HG02885 (cell line): ENCODE measurements around the gene LKAAEAR1.

Experiments used
- ATAC-seq: cut with Tn5 transposase; IDR thresholded peaks from one replicate; pipeline ENCODE4 v1.9.1; 2021; ENCODE audit warnings: mild to moderate bottlenecking; ENCODE audit not compliant: unreplicated experiment, poor library complexity

LKAAEAR1 gene

DNA sequence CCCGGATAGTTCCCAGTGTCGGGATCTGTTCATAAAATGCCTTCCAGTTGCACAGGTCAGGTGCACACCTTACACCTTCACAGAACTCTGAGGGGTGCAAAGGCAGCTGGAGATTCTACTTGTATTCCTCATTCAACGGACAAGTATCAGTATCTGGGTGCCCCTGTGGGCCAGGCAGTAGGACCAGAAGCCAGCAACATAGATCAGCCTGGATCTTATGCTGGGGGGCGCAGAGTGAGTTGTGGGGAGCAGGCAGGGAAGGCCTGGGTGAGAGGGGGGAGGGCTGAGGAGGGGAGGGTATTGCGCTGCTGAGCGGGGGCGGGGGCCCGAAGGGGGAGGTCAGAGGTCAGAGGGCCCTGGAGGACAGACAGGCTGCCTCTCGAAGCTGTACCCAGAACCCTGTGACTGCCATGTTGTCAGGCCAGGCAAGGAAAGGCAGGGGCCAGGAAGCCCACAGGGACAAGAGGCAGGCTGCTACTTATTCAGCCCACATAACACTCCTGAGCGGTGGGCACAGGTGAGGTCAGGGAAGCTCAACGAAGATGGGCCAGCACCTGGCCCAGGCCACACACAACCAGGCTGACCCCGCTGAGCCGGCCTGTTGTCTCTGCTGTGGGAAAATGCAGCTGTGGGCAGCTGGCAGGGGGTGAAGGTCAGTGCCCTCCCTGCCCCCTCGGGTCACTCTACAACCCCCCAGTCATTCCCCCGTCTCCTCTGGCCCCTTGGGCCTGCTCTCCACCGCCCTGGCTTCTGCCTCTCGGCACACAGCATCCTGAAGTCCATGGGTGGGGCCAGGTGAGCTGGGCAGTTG is 3.2 kb downstream of the LKAAEAR1 start:
- no peak for ATAC-seq

DNA sequence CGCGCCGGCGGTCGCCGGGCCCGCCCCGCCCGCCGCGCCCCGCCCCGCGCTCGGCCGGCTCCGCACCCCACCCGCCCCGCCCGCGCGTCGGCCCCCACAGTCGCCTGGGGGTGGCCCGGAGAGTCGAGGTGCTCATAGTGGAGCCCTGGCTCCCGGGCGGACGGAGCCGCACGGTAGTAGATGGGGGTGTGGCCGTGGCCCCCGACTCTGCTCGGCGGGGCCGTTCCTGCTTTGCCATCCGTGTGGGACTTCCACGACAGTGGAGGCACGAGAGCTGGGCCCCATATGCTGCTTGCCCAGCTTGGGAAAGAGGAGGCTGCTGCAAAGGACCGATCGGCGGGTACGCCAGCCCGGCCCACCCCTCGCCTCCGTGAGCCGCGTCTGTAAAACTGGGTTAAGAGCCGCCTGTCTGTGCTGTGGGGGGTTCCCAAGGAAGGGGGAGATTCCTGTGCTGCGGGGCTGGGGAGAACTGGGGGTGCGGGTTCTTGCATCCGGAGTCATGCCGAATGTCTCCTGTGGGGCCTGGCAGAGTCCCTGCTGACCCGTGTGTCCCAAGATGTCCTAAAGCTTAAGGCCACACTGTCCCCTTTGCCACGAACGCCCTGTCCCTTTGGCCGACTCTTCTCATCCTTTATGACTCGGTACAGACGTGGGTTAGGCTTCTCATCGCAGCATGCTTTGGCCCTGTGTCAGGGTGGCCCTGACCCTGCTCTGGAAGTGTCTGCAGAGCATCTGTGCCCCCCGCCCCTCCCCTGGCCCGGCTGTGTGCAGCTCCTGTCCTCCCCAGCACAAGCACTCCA is 4.0 kb downstream of the LKAAEAR1 start, which contains the start of gene OPRL1:
Gene OPRL1 (plus strand): TSS at position 70 of the 800 bp plus-strand sequence. CDS start 12,639 bp downstream, outside the sequence.
- ATAC-seq = no peak

DNA sequence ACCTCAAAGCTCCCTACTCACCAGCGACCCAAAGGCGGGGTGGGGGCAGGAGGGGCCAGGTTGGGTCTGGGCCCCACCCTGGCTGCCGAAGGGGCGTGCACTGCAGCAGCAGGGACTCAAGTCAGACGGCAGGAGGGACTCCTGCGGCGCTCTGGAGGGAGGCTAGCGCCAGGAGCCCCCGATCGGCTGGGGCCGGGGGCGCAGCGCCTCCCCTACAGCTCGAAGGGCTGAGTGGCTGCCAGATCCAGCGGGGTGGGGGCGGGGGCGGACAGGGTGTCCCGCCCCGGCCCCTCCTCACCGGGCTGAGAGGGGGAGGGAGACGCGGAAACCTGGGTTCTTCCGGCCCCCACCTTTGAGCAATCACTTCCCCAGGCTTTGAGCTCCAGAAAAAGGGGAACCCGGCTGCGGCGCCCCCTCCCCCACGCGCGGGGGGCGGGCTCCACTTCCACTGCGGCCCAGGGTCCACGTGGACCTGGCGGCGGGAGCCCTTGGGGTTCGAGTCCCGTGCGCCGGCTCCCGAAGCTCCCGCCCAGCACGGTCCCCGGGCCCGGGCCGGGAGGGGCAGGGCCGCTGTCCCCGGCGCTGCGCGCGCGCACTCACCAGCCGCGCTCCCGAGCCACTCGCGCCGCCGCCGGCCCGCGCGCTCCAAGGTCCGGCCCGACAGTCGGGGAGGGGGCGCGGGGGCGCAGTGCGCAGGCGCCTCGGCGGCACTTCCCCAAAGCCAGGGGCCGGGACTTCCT is 4.8 kb downstream of the LKAAEAR1 start, which contains the start of gene RGS19:
Gene RGS19 (minus strand): TSS at position 246 of the 740 bp plus-strand sequence. CDS start 2,632 bp downstream, outside the sequence.
- peak; percentile 55 for ATAC-seq

DNA sequence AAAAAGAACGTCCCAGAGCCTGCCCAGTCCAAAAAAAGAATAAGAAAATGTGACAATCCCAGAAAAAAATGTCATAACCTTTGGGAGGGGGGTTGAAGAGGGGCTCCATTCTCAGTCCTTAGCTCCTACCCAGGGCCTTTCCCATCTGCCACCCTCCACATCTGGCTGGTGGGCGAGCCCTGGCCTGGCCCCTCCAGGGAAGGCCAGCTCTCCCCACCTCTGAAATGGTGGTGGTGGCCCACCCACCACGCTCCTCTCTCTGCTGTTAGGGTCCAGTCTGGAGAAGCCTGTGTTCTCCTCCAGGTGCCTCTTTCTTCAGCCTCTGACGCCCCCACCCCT is 5.3 kb downstream of the LKAAEAR1 start:
- ATAC-seq = no peak

DNA sequence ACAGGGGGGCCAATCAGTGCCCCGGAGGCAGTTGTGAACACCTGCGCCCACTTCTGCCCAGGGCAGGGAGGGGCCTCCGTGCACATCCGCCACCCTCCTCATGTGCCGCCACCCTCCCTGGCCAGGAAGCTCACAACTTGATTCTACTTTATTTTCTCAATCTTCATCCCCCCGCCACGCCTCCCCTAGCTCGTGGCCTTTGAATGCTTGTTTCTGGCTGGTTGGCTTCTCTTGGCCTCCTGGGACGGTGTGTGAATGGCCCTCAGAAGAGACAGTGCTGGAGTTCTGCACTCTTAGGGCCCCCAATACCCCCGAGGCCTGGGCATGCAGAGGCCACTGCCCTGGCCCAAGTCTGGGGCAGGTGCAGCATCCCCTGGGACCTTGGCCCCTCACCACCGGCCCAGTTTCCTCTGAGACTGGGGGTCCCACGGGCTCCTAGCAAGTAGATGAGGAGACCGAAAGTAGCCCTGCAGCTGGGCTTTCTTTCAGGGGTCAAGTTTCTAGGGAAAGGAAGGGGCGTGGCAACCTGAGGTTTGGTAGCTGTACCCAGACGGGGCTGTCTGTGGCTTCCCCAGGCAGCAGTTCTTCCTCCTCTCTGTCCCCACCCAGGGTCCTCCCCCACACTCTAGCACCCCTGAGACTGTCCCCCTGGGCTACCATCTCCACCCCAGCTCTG is 6.2 kb downstream of the LKAAEAR1 start:
- ATAC-seq = no peak

DNA sequence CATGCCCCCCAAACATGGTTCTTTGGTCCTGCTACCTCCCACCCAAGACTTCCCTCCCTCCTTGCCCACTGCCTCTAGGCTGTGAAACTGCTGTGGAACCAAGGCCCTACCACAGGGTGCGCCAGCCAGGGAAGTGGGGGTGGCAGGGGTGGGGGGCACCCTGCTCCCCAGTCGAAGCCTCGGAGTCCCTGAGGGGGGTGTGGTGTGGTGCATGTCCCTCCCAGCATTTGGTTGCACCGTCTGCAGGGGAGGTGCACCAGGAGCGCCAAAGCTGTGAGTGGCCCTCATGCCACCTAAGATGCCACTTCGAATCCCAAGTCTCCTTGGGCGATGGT is 6.7 kb downstream of the LKAAEAR1 start:
- ATAC-seq = no peak

DNA sequence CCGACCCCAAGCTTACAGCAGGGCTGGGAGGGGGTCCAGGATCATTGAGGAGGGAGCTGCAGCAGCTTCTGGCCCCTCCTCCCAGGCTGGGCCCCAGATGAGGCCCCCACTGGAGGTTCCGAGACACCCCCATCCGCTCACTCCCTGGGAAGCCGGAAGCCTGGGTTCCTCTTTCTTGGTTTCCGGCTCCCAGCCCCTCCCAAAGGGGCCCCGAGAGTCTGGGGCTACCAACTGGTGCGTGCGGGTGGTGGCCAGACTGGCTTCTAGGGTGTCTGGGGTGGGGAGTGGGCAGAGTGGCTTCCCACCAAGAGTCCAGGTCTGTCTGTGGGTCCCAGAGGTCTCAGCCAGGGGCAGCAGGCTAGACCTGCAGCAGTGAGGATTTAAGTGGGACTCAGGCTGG is 7.1 kb downstream of the LKAAEAR1 start:
- ATAC-seq = no peak

DNA sequence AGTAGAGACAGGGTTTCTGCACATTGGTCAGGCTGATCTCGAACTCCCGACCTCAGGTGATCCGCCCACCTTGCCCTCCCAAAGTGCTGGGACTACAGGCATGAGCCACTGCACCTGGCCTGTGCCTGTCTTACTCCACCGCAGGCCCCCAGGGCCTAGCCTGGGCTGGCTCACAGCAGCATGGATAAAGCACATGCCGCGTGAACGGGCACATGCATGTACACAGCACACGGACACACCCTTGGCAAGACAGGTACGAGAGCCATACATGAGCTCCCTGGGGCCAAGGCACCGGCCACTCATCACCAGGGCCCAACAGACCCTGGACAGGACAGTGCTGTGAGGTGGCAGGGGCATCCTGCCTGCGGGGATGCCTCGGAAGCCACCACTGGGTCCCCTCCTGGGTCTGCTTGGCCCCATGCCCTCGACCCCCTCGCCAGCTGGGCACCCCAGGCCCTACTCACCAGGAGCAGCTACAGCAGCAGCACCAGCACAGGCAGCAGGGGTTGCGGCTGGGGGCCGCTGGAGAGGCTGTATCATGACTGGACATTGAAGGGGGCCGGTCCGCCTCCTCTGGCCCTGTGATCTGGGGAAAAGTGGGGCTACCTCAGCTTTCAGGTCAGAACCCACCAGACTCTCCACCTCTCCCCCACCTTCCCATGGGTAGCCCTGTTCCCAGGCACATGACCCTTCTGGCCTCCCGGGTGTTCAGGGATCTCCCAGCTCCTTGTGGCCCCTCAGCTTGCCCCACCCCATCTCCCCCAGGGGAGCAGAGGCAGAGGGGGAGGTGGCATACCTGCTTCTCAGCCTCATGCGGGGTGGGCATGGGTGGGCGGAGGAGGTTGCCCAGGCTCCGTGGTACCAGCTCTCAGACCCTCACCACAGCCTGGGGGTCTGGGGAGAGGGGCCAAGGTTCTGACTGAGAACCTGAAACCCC is 7.9 kb downstream of the LKAAEAR1 start:
- ATAC-seq = no peak

DNA sequence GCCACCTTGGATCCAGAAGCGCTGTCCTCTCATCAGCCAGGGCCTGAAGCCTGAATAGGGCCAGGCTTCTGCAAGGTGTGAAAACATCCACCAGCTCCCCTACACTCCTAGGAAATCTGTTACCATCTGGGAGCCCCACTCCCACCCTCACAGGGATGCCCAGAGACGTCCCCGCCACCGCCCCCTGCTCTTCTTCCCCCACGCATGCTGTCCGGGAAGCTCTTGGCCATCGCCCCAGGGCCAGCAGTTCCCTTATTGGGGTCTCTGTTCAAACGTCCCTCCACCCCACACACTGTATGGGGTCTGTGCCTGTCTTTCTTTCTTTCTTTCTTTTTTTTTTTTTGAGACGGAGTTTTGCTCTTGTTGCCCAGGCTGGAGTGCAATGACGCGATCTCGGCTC is 8.6 kb downstream of the LKAAEAR1 start:
- no peak for ATAC-seq

DNA sequence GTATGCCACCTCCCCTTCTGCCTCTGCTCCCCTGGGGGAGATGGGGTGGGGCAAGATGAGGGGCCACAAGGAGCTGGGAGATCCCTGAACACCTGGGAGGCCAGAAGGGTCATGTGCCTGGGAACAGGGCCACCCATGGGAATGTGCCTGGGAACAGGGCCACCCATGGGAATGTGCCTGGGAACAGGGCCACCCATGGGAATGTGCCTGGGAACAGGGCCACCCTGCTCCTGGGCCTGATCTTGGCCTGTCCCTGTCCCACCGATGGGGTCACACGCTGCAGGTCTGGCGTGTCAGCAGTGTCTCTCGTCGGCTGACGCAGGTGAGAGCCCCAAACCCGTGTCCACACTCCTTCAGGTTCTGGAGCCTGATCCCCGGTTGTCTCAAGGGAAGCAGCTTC is 9.2 kb downstream of the LKAAEAR1 start:
- ATAC-seq = no peak

DNA sequence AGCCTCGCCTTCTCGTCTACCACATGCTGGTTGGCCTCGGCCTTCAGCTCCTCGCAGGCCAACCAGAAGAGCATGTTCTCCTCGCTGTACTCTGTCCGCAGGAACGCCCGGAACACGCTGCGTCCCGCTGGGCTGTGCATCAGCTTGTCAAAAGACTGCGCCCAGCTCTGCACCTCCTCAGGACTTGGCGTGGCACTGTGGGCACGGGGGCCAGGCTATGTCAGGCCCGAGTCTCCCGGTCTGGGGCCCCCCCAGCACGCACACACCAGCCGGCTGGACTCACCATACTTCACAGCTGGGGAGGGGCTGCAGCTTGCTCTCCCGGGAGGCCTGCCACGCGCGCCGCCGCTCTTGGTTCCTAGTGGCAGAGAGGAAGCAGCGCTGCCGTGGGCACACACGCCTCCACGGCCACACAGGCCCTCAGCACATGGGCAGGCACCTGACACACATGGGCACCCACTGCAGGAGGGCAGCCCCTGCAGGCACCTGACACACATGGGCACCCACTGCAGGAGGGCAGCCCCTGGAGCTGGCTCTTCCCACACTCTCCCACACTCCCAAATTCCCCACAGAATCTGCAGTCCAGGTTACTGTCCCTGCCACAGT is 9.9 kb downstream of the LKAAEAR1 start:
- ATAC-seq = no peak

DNA sequence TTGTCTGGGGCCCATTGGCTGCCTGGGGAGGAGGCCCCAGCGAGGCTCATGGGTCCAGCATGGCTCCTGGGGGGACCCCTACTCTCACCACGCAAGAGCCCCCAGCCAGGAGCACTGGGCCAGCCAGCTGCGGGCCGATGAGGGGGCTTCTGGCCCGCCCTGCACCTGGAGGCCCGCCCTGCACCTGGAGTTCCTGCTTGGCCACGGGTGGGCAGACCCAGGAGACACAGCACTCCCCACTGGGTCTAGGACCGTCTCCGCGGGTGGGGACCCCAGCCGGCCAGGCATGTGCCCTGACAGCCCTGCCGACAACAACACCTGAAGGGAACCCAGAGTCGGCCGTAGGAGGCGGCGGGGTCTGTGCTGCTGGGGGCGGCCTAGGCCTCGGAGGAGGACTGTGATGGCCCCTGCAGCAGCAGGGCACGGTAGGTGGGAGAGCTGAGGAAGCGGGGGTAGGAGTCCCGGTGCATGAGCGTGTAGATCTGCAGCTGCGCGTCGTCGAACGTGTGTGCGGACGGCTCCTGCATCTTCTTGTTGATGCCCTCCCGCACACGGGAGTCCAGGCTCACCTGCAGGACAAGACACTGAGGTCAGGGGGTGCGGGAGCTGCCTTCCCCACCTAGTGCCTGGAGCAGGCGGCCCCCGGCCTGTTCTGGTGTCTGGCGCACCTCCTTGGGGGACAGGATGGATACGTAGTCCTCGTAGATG is 10.6 kb downstream of the LKAAEAR1 start:
- ATAC-seq = no peak

DNA sequence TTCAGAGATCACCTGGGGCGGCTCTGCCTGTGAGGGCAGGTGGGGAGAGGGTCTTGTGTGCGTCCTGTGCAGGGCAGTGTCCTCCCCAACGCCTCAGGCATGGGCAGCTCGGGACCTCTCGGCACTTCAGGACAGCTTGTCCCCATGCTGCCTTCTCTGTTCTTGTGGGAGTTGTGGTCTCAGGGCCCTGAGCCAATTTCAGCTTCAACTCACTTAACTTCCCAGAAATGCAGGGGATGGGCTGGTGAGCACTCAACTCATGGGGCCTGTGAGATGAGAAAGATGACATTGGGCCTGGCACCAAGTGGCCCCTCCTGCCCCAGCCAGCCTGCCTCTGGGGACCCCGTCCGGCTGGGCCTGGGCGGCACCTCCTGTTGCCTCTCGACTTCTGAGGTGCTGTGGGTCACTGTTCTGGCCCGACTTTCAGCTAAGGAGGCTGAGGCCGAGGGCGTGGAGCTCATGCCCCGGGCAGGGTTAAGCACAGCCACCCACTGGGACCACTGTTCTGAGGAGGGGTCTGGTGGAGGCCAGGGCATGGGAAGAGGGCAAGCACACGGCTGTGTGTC is 11.6 kb downstream of the LKAAEAR1 start:
- ATAC-seq = no peak

DNA sequence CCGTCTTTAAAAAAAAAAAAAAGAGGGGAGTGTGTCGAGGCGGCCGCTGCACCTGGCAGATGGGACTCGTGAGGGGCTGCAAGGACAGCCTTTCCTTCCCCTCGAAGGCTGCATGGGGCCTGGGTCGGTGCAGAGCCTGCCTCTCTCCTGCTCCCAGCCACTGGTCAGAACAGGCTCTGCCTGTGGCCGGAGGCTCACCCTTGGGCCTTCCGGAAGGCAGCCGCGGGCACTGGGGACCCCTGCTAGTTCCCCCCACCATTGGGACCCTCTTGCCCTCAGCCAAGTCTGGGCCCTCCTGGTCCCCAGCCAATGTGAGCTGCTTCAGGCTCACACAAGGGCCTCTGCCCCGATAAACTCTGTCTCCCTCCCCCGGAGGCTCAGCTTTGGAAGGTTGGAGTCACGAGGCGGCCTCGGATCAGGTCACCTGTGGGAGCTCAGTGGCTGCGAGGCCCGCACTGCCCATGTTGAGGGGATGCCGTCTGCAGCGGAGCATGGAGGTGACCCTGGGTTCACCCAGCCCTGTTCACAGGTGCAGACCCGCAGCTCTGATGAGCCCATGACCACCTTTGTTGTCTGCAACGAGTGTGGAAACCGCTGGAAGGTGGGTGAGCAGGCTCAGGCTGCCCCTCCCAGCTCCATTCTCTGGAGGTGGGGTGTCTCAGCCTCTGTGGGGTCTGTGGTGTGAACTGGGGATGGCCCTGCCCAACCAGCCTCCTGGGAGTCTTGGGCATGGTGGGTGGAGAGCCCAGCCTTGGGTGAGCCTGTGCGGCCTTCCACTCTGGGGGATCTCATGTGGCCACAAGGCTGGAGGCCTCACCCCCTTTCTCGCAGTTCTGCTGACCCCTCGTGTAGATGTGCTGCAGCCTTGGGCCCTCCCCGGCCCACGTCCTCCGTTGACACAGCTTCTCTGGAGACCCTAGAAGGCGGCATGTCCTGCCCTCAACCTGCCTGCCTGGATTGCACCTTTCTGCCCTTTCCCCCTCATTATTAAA is 12.6 kb downstream of the LKAAEAR1 start:
- ATAC-seq = no peak

DNA sequence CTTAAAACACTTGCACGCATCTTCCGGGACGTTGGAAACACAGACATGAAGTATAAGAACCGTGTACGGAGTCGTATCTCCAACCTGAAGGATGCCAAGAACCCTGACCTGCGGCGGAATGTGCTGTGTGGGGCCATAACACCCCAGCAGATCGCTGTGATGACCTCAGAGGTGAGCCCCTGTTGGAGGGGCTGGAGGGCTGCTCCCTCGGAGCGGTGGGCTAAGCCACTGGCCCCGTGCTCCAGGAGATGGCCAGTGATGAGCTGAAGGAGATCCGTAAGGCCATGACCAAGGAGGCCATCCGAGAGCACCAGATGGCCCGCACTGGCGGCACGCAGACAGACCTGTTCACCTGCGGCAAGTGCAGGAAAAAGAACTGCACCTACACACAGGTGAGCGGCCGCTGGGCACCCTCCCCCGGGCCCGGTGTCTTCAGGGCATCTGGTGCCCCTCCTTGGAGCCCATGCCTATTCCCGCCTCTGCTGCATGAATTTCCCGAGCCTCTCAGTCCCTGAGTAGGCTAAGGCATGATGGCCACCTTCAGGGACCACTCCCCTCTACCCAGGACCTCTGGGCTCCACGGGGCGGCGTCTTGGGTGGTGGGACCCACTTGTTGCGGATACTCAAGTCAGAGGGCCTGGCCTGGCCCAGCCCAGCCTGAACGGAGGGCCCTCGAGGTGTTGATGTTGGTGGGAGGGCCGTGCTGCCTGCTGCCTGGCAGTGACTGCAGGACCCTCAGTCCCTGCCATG is 13.8 kb downstream of the LKAAEAR1 start:
- no peak for ATAC-seq

DNA sequence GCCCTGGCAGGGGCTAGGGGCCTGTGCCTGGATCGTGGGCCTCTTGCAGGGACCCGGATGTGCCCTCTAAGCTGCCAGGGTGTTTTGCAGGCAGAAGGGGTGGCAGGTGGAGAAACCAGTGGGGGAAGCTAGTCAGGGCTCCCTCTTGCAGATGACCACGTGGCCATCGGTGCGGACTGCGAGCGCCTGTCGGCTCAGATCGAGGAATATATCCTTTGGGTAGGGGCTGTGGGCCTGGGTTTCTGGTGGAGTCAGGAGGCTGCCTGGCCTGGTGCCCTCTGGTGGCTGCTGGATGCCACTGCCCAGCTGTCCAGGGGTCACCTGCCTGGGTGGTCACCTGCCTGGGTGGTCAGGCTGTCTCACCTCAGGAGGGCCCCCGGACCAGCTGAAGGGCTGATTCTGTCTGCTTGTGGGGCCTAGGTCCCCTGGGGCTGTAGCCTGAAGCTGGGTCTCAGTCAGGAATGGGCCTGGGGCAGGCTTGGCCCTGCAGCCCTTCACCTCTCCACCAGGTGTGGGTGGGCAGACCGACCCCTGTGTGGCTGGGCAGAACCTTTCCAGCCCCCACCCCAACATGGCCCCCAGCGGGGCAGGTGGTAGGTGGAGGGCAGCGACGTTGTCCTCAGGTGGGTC is 14.5 kb downstream of the LKAAEAR1 start:
- ATAC-seq = no peak
